Lower leg skin (tissue), 4 donors: Measurements from ENCODE around the gene EPHA2. TPM values are rescaled to one million over a fixed set of nuclear protein-coding genes. Genes with fewer than 3 reads are reported as not detected.
"Not testable (repeated sequence)": the region's sequence is repeated elsewhere in the genome, so short reads cannot be mapped to it uniquely, and the experiment has no call there.

Source experiments
- DNase-seq, 2 donors: peaks; one replicate each; pipeline ENCODE4 v3.0.0-alpha.2; 2019; ENCODE audit warnings: low spot score in 2 of 2
- H3K4me3 ChIP-seq: fragments of 200-600 bp; sonication (generic); 2 replicates; pipeline ENCODE4 v1.5.1; 2017; ENCODE audit warnings: mild to moderate bottlenecking, low read depth; ENCODE audit not compliant: poor library complexity, severe bottlenecking
- POLR2A ChIP-seq, 2 donors: fragments of 450-650 bp; IDR thresholded peaks; one replicate each; pipeline ENCODE4 v1.6.1; 2016 to 2017; ENCODE audit warnings: antibody characterized with exemption in 2 of 2, mild to moderate bottlenecking in 1 of 2, moderate library complexity in 1 of 2
- WGBS, 2 donors: methylation state at CpG; one replicate each; pipeline ENCODE4 v1.1.5; 2018; 5-methylcytosine and 5-hydroxymethylcytosine counted together
- intact Hi-C: fragments of 100-400 bp; cut with DNase I; formaldehyde crosslinking; loops from one replicate; pipeline ENCODE4 v1.15.0; 2023; ENCODE audit warnings: low total_unique reads
- total RNA-seq, 4 donors: library from RNA; depleted of rRNA; stranded (reverse); fragments of >200 nt; gene quantifications; one replicate each; pipeline ENCODE4 v1.1.0, GENCODE V29; 2016
- TF ChIP-seq, protein P1 (sequence below), 3 donors: fragments of 450-650 bp; IDR thresholded peaks; one replicate each; pipeline ENCODE4 v1.5.1; 2016; ENCODE audit warnings: antibody characterized with exemption in 3 of 3, mild to moderate bottlenecking in 3 of 3, moderate library complexity in 2 of 3

EPHA2 gene
- total RNA-seq, 4 donors from 2014 or later, result 63.6 to 83.8 (median 68.8) TPM

DNA sequence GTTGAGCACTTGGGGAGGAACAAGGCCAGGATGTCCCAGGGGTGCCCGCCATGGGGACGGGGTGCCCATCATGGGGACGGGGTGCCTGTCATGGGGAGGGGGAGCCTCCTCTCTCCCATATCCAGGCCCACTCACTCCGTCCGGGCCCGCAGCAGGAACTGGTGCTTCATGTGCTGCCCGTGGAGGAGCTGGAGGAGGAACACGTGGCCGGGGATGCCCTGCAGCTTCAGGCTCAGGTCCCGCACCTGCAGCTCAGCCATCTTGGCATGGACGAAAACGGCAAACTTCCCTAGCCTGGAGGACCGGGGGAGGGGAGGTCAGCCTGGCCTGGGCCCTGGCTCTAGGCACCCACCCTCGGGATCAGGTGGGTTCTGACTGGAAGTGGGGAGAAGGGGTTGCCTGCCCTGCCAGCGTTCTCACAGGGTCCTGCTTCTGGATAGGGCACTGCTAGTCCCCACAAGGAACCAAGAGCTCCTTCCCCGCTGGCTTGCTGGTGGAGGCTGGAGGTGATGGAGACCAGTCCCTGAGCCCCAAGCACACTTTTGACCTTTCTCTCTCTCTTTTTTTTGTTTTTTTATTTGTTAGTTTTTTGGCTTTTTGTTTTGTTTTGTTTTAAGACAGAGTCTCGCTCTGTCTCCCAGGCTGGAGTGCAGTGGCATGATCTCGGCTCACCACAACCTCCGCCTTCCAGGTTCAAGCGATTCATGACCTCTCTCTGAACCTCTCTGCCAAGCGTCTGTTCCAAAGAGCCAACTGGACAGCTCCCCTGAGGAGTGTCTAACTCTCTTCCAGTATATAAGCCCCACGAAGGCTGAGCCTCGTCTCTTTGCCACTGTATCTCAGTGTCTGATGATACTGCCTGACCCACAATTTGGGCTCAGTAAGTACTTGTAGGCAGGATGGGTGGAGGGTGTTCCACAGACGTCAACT lies 46.7 kb upstream of the EPHA2 start:
- no peak overlapping the region for H3K4me3 ChIP-seq
- 84 to 86% methylated on average over 14 to 21 of the region's 24 CpGs for WGBS, 2 donors
- no peak for TF ChIP-seq POLR2A (IDR thresholded peaks at IDR 0.05)
- TF ChIP-seq, protein P1, sequence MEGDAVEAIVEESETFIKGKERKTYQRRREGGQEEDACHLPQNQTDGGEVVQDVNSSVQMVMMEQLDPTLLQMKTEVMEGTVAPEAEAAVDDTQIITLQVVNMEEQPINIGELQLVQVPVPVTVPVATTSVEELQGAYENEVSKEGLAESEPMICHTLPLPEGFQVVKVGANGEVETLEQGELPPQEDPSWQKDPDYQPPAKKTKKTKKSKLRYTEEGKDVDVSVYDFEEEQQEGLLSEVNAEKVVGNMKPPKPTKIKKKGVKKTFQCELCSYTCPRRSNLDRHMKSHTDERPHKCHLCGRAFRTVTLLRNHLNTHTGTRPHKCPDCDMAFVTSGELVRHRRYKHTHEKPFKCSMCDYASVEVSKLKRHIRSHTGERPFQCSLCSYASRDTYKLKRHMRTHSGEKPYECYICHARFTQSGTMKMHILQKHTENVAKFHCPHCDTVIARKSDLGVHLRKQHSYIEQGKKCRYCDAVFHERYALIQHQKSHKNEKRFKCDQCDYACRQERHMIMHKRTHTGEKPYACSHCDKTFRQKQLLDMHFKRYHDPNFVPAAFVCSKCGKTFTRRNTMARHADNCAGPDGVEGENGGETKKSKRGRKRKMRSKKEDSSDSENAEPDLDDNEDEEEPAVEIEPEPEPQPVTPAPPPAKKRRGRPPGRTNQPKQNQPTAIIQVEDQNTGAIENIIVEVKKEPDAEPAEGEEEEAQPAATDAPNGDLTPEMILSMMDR (IDR thresholded peaks at IDR 0.05), result no peak
- DNase-seq, result no peak
- intact Hi-C loops, result no loop called here

DNA sequence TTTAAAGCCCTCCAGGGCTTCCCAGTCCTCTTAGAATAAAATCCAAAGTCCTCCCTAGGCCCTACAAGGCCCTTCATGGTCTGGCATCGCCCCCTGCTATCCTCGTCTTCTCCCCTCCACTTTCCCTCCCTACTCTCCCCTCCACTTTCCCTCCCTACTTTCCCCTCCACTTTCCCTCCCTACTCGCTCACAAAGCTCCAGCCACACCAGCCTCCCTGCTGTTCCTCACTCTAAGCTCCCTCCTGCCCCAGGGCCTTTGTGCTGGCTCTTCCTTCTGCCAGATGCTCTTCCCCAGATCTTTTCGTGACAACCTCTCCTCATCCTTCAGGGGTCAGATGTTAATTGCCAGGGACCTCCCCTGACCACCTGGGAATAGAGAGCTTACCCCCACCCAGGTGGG lies 43.8 kb upstream of the EPHA2 start:
- no peak for DNase-seq
- WGBS, 2 donors, result 88 to 94% methylated on average over 4 of the region's 4 CpGs
- H3K4me3 ChIP-seq, result no peak overlapping the region
- TF ChIP-seq, protein P1 (IDR thresholded peaks at IDR 0.05), result no peak
- TF ChIP-seq POLR2A (IDR thresholded peaks at IDR 0.05), result no peak
- intact Hi-C loops, result no loop called here

DNA sequence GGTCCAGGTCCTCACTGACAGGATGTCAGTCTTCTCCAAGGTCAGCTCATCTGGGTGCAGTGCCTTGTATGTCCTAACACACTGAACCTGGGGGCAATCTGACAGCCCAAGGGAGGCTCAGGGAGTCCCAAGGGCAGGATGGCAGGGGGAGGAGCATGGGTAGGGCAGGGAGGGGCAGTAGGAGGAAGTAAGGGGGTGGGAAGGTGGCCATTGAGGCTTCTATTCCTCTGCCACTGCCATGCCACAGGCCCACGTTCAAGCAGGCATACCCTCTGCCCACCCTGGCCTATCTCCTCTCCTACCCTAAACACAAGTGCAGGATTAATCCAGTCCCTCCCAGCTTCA lies 43.3 kb upstream of the EPHA2 start:
- TF ChIP-seq, protein P1 (IDR thresholded peaks at IDR 0.05), result no peak
- no peak for TF ChIP-seq POLR2A (IDR thresholded peaks at IDR 0.05)
- intact Hi-C loops, result no loop called here
- DNase-seq, result no peak
- no peak overlapping the region for H3K4me3 ChIP-seq
- WGBS, 2 donors, result 76 to 93% methylated on average over 1 of the region's 1 CpG

DNA sequence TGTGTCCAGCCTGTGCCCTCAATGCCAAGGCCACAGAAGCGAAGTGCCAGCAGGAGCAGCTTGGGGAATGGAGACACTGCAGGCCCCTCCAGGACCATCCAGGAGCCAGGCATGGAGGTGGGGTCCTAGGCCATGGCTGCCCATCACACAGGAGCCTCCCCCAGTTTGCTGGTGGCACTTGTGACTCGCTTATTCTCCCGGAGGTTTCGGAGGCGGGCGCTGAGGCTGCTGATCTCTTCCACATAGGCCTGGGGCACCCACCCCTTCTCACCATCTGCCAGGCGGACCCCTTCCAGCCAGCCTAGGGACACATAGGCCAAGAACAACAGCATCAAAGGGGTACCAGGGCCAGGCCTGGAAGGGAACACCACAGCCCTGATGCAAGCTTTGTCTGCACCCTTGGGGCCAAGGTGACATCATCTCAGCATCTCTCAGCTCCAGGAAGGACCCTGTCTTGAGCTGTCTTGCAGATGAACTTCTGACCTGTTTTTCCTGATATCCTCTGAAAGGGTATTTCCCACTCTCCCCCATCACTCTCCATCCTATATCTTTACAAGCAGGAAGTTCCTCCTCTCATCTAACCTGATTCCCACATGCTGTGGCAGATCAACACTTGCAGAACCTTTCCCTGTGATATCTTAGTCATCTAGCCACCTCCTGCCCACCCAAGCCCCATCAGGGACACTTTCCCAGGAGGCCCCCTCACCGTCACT lies 42.7 kb upstream of the EPHA2 start:
- no peak overlapping the region for H3K4me3 ChIP-seq
- intact Hi-C loops, result no loop called here
- no peak for TF ChIP-seq POLR2A (IDR thresholded peaks at IDR 0.05)
- TF ChIP-seq, protein P1 (IDR thresholded peaks at IDR 0.05), result no peak
- DNase-seq, result no peak
- 82 to 87% methylated on average over 4 to 8 of the region's 8 CpGs for WGBS, 2 donors

DNA sequence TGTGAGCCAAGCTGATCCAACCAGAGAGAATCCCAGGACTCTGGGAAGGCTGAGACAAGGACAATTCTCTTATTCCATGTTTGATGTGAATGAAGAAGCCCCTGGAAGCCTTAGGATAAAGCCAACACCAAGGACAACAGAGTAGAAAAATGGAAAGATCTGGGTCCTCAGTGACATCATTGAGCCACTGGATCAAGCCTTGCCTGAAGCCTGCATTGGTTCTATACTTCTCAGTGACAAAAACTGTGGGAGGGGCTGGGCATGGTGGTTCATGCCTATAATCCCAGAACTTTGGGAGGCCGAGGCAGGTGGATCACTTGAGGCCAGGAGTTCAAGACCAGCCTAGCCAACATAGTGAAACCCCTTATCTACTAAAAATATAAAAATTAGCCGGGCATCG lies 41.0 kb upstream of the EPHA2 start:
- DNase-seq, result no peak
- no peak overlapping the region for H3K4me3 ChIP-seq
- intact Hi-C loops, result no loop called here
- no peak for TF ChIP-seq POLR2A (IDR thresholded peaks at IDR 0.05)
- TF ChIP-seq, protein P1 (IDR thresholded peaks at IDR 0.05), result no peak
- WGBS, 2 donors, result 65 to 100% methylated on average over 2 to 3 of the region's 3 CpGs

DNA sequence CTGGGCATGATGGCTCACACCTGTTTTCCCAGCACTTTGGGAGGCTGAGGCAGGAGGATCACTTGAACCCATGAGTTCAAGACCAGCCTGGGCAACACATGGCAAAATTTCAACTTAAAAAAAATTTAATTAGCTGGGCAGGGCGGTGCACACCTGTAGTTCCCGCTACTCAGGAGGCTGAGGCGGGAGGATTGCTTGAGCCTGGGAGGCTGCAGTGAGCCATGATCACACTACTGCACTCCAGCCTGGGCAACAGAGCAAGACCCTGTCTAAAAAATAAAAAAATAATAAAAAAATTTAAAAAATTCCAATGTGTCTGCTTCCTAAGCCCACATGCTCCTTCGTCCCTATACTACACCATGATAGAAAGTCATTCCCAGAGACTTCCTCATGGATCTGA lies 40.3 kb upstream of the EPHA2 start:
- intact Hi-C loops, DNase-seq, H3K4me3 ChIP-seq: not testable (repeated sequence)
- 94 to 98% methylated on average over 4 of the region's 4 CpGs for WGBS, 2 donors
